UCSD-AML1 (cell line): ENCODE data around the gene IGF1R.

ENCODE experiments used
- DNase-seq: peaks from one replicate; lab custom pipeline; 2025; ENCODE audit not compliant: unreplicated experiment; lab: John Stamatoyannopoulos, UW

IGF1R gene

DNA sequence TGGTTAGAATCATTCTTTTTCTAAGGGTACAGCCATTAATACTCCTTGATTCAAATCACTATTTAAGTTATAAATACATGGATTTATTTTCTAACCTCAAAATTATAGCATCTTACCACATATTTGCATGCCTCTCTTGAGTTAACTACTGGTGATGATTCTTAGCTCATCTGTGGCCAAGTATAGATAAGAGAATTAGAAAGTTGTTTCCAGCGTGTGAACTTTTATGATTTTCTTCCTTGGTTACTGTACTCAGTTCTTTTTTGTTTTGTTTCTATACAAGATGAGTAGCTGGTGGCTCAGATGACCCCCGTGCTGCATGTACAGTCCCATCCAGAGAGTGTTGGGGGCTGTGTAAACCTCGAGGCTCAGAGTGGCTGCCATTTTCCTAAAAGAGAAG lies 124.6 kb downstream of the IGF1R start:
- DNase-seq = no peak

DNA sequence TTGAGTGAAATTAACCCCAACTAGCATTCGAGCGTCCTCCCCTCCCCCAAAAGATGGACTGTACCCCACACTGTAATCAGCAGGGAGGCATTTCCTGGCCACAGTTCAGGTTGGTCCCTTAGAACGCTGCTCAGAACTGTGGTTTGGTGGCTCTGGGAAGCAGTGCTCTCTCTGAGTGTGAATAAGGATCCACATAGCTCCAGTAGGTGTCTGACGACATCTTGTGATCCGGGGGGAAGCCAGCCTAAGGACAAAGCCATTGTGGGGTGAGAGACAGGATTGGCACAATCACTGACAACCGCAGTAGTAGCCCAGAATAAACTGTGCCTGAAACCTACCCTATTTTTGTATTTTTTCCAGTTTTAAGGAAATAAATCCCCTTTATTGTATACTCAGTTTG lies 125.3 kb downstream of the IGF1R start:
- no peak for DNase-seq

DNA sequence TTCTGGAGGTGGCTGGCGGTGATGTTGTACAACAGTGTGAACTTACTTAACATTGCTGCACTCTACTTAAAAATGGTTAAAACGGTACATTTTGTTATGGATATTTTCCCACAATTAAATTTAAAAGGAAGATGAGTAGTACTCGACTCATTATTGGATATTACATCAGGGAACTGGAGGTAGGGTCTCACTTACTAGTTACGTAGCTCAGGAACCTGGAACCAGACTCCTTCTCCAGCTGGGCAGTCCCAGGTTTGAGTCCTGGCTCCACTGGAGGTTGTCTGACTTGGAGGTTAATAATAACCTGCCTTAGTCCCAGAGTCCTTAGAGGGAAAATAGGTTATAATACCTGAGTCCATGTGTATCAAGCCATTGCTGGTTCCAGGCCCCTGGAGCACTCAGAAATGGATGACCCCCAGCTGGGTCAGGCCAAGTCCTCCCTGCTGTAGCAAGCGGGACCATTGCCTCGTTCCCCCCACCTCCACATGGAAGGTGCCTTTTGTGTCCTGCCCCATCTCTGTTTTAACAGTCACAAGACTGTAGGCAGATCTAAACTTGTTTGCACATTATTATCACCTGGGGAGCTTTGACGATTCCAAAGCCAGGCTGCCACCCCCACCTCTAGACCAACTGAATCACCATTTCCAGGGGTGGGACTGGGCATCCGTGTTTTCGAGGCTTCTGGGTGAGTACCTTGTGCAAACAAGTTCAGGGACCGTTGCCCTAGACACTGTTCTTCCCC lies 126.6 kb downstream of the IGF1R start:
- DNase-seq = no peak

- no peak for DNase-seq
Observed at GRCh38 chr15:98775498-98776230, 127.3 kb downstream of the IGF1R start.

GRCh38 chr15:98776607-98777281 lies 128.4 kb downstream of the IGF1R start:
- DNase-seq = no peak

DNA sequence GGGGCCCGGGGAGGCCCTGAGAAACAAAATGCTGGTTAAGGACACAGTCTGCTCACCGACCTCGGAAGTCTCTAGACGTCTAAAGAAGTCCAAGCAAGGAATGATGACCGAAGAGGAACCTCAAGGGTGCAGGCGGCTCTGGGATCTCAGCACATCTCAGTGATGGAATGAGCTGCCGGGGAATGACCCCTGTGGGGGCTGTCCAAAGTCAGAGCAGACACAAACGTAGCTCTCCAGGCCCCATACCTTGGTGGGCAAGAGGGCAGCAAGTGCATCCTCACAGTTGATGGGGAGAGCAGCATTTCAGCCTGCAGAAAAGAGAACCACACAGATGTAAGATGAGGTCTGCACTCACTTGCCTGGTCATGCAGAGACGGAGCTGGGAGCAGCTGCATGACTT lies 129.1 kb downstream of the IGF1R start:
- no peak for DNase-seq

DNA sequence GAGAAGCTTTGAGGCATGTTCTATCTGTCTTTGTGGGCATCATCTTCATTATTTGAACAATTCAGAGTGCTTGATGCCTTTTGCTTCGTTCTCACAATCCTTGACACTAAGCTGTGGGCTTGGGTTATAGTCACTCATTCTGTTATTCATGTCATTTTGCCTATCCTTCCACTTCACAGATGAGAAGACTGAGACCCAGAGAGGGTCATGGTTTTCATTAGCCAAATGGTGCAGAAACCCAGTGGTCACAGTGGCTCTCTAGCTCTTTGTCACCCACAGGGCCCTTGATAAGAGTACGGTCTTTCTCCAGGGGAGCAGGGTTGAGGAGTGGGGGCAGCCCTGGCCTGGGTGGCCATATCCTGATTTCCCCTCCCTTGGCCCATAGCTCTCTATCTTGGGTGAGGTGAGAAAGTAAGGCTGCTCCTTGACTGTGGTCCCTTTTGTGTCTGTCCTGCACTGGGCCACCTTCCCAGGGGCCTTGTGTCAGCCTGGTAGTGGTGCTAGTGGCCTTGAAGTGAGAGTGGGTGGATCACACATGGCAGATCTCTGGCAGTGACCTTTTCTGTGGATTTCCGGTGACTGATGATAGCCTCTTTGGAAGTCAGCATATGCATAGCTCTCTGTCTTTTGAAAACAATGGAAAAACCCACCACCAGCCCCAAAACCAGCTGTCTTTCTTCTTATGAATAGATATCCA lies 130.1 kb downstream of the IGF1R start:
- DNase-seq = no peak

GRCh38 chr15:98778960-98779359 lies 130.6 kb downstream of the IGF1R start:
- no peak for DNase-seq

- DNase-seq = peak; percentile 69
Observed at GRCh38 chr15:98779463-98780071, 131.2 kb downstream of the IGF1R start.

- no peak for DNase-seq
Observed at GRCh38 chr15:98781838-98782237, 133.5 kb downstream of the IGF1R start.

DNA sequence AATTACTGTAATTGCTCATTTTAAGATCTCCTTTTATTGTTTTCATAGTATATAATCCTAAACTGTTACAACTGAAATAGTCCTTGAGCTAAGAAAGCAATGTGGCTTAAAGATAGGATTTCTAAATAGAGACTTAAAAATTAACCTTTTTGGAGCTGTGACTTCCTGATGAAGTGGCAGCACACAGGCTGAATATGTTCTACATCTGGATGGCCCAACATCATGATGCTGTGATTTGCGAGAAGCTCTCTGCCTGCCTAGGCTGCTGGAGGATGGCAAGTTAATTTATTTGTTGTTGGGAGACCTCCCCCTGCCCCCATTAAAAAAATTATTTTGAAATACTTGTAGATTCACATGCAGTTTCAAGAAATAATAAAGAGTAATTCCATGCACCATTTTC lies 134.5 kb downstream of the IGF1R start:
- DNase-seq = no peak

DNA sequence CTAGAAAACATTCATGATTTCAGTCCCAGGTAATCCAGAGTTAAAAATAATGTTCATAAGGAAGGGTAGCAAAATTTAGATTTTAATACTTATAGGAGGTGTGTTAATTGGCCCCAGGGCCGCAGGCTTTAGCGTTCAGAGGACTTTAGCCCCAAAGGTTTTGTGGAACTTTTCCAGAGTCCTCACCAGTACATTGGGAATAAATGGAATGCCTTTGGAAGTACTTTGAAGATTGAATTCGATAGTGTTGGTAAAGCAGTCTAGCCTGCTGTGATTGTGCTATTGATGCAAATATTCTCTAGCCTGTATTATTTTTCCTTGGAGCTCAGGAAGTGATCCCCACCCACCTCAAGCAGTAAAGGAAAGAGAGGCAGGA lies 137.1 kb downstream of the IGF1R start:
- DNase-seq = no peak

- no peak for DNase-seq
Observed at GRCh38 chr15:98785807-98786621, 137.7 kb downstream of the IGF1R start.

DNA sequence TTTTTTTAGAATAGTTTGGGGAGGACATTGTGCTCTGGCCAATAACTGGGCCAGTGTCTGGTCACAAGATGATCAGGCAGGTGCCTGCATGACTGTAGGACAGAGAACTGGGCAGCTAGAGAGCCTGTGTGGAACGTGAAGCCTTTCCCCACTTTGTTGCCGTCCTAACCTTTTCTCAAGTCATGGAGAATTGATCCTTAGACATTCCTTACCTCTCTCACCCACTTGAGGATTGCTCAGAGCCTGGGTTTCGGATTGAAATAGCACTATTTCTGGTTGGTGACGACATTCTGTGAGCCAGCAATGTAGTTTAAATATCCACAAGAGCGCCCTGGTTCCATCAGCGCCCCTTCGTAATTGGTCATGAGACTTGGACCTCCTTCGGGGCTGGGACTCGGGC lies 138.4 kb downstream of the IGF1R start:
- DNase-seq = no peak

- DNase-seq = no peak
Observed at GRCh38 chr15:98787194-98787593, 138.9 kb downstream of the IGF1R start.

DNA sequence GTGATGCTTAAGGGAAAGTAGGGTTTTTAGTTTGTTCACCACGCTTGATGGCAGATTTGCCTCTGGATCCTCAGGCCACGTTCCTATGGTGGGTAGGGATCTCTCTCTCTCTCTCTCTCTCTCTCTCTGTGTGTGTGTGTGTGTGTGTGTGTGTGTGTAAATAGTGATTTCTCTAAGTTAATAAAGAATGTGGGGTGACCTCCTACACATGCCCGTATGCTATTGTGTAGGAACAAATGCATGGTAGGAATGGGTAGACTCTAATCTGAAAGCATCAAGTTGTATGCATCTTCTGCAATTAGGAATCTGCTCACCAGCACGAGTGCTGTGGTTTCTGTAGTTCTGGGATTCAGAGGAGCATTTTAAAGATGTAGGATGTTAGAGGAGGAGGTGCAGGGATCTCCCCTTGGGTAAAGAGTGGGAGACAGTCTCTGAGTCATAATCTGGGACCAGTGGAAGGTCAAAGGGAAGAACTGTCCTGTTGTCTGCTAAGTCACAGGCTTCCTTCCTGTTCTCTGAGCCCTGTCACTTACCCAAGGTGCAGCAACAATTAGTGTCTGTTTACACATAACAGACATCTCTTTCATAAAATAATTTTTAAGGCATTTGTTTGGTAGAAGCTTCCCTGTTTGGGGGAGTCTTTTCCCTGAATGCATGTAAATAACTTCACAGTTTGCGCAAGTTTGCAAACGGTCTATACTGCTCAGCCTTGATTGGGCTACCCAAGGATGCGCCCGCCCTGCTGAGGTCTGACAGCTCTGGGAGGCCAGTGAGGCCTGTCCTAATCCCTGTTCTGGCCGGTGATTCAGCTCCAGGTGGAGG lies 139.8 kb downstream of the IGF1R start:
- DNase-seq = no peak

- no peak for DNase-seq
Observed at GRCh38 chr15:98789020-98789419, 140.7 kb downstream of the IGF1R start.

- no peak for DNase-seq
Observed at GRCh38 chr15:98790270-98790669, 141.9 kb downstream of the IGF1R start.

GRCh38 chr15:98791046-98791701 lies 142.8 kb downstream of the IGF1R start:
- no peak for DNase-seq
